Left colon (tissue), 2 donors: ENCODE measurements around the gene THY1. TPM values are rescaled to one million over a fixed set of nuclear protein-coding genes. Genes with fewer than 3 reads are reported as not detected.
A peak's percentile ranks its signal among the peaks of the same experiment; 100 is the strongest.
"Not testable (repeated sequence)": the region's sequence is repeated elsewhere in the genome, so short reads cannot be mapped to it uniquely, and the experiment has no call there.

Experiments used
- ATAC-seq: fragments of 200-7000 bp; cut with Tn5 transposase; one replicate; pipeline ENCODE4 v1.9.1; 2020; ENCODE audit warnings: mild to moderate bottlenecking, moderate library complexity
- DNase-seq, 2 donors: peaks; one replicate each; pipeline ENCODE4 v3.0.0-alpha.2; 2020
- intact Hi-C, 2 donors: fragments of 100-400 bp; cut with DNase I in 1 of 2; cut with micrococcal nuclease in 1 of 2; formaldehyde crosslinking; loops; one replicate each; pipeline versions ENCODE4 v1.11.2 to v1.14.0; 2022; cut with DNase I, micrococcal nuclease
- total RNA-seq, 2 donors: library from RNA; stranded (reverse); fragmentation: NEBNext Ultra II Directional; extraction: Animal tissue kit (Norgen Biotek cat#: 25700); gene quantifications; one replicate each; pipeline ENCODE4 v1.2.1, GENCODE V29; 2021
- donor health status: DM: no; HTN: no; CAD: no.
- donor health status: DM: yes; HTN: yes; CAD: no.

THY1 gene
- total RNA-seq, 2 donors from 2014 or later: 1.8 to 6.4 TPM

DNA sequence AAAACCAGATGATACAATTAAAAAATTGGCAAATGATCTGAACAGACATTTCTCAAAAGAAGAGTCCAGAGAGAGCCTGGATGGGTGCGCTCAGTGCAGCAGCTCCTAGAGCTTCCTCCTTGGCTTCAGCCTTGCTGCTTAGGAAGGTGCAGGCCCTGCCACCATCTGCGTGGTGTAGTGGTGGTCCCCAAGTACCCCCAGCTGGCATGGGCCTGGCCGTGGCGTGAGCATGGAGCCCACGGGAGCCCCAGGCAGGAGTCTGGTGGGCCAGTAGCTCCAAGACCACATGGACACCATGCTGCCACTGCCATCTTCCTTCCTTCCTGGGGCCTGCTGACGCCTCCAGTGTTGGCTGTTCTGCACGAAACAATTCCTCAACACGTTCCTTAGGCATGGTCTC is 20.5 kb downstream of the THY1 start:
- no peak for ATAC-seq
- DNase-seq: no peak
- intact Hi-C loops: no loop called here

- intact Hi-C loops: no loop called here
- ATAC-seq (no peak), DNase-seq (no peak)
Measured at GRCh38 chr11:119400860-119401259, 22.1 kb downstream of the THY1 start.

- DNase-seq (no peak), ATAC-seq (no peak)
- intact Hi-C loops: no loop called here
Measured at GRCh38 chr11:119397740-119398139, 25.2 kb downstream of the THY1 start.

DNA sequence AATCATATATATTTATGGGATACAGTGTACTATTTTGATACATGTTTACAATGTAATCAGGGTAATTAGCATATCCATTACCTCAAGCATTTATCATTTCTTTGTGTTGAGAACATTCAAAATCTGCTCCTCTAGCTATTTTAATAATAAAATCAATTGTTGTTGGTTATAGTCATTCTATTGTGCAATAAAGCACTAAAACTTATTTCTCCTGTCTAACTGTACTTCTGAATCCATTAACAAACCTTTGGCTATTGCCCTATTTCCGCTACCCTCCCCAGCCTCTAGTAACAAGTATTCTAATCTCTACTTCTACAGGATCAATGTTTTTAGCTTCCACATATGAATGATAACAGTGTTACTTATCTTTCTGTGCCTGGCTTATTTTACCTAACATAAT is 26.1 kb downstream of the THY1 start:
- intact Hi-C loops: no loop called here
- ATAC-seq (no peak), DNase-seq (no peak)

DNA sequence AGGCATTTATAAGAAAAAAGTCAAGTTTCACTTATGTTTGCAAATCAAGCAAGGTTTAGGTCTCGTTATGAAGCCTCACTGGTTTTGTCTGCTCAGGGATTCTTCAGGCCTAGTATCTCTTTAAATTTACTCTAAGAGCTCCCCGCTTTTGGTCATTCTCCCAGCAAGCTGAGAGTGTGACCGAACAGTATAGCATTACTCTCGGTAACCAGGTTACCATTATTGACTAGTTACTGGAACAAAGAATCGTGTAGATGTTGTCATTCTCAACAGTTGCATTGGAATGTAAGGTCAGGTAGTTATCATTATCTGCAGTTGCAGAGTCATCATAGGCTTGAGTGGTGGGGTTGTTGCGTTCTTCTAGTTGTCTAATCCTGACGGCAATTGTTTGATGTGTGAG is 31.7 kb downstream of the THY1 start:
- intact Hi-C loops: no loop called here

GRCh38 chr11:119389611-119390254 is 33.2 kb downstream of the THY1 start:
- peak; percentile 64 for ATAC-seq
- intact Hi-C loops: no loop called here
- DNase-seq: peak in 1 of 2 donors; percentile 26

More for the DNA sequence above, 31.7 kb downstream of the THY1 start:
- DNase-seq (no peak), ATAC-seq (no peak)

DNA sequence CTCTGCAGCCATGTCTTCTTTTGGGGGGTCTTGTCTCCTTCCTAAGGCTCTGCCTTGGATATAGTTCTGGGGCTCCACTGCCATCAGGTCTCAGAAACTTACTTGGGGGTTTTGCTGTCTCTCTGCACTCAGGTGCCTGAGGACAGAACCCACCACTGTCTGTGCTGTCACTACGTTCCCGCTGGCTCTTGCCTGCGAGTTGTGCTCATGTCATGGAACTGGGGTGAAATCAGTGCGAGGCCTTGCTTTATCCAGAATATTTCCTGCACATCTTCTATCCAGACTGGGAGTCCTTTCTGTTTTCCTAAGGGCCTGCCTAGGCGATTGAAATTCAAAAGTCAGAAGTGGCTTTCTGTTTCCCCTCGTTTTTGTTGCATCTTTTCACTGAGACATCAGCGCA is 34.9 kb downstream of the THY1 start:
- ATAC-seq: no peak
- no peak for DNase-seq
- intact Hi-C loops: no loop called here

- DNase-seq (no peak), ATAC-seq (no peak)
- intact Hi-C loops: no loop called here
Measured at GRCh38 chr11:119384332-119384731, 38.6 kb downstream of the THY1 start.

GRCh38 chr11:119382513-119382912 is 40.5 kb downstream of the THY1 start:
- ATAC-seq, intact Hi-C loops, DNase-seq: not testable (repeated sequence)

- intact Hi-C loops: no loop called here
- ATAC-seq (no peak), DNase-seq (no peak)
Measured at GRCh38 chr11:119382101-119382500, 40.9 kb downstream of the THY1 start.

DNA sequence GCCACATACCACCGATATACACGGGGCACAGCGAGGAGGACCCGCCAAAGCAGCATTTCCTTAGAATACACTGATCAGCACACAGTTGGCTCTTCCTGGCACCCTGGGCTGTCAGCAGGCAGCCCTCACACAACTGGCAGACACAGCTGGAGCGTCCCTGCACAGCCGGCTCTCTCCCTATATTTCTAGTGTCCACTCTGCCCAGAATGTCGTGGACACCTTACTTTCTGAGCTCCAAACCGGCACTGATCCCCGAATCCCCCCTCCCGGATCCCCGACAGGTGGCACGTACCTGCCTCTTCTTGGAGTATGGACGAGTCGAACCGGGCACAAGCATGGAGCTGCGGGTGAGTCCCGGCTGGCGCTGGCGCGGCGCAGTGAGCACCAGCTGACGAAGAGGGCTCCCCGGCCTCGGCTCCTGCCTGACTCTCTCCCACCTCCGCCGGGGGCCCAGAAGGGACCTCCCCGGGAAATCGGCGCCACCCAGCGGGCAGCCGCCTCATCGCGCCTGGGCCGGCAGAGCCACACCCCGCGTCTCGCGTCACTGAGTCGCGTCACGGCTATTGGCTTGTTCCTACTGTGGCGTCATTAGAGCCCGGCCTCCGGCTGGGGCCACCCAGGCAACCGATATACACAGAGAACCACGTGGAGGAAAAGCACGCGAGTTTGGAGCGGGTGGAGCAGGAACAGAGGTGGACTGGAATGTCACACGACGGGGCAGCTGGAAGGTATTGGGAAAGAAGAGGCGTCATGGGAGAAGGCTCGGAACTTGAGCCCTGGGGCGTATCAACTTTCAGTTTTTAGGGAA is 41.6 kb downstream of the THY1 start, which contains the start of gene USP2:
Gene USP2 (minus strand): TSS at position 510 of the 808 bp plus-strand sequence. CDS start 8,210 bp downstream, outside the sequence.
- intact Hi-C loops: no loop called here
- DNase-seq: peak; percentile 94 to 97
- peak; percentile 99 for ATAC-seq

- no peak for ATAC-seq
- intact Hi-C loops: no loop called here
- no peak for DNase-seq
Measured at GRCh38 chr11:119380827-119381180, 42.2 kb downstream of the THY1 start.

- intact Hi-C loops: no loop called here
- DNase-seq: no peak
Measured at GRCh38 chr11:119380160-119380826, 42.7 kb downstream of the THY1 start.

DNA sequence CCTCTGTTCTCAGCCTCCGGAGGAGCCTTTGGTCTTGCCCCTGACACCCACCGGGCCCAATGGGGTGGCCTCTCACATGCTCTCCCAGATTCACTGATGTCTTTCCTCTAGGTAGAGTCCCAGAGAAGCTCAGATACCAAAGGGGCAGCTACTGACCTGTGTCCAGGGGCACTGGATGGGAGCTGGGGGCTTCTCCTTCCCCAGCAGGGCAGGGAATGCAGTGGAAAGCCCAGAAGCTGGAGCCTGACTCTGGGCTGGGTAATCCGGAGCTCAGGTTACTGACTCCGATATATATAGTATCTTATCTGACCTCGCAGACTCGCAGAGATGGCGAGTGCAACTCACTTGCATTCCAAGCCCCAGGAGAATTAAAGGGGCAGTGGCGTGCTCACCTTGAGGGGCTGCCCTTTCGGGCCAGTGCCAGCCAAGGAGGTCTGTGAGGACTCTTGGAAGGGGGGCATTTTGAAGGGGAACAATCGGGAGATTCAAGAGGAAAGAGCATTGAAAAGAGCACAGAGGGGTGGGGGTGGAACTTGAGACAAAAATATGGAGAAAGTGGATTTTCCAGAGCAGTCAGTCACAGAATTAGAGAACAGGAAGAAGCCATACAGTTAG is 44.0 kb downstream of the THY1 start:
- DNase-seq: no peak
- intact Hi-C loops: no loop called here

More at GRCh38 chr11:119380160-119380826, 42.7 kb downstream of the THY1 start:
- ATAC-seq: no peak

GRCh38 chr11:119377961-119378667 is 44.9 kb downstream of the THY1 start:
- DNase-seq (no peak), ATAC-seq (no peak)
- intact Hi-C loops: no loop called here

More for the DNA sequence above, 44.0 kb downstream of the THY1 start:
- ATAC-seq: no peak

GRCh38 chr11:119377112-119377901 is 45.7 kb downstream of the THY1 start:
- no peak for ATAC-seq
- intact Hi-C loops: no loop called here
- DNase-seq: no peak

DNA sequence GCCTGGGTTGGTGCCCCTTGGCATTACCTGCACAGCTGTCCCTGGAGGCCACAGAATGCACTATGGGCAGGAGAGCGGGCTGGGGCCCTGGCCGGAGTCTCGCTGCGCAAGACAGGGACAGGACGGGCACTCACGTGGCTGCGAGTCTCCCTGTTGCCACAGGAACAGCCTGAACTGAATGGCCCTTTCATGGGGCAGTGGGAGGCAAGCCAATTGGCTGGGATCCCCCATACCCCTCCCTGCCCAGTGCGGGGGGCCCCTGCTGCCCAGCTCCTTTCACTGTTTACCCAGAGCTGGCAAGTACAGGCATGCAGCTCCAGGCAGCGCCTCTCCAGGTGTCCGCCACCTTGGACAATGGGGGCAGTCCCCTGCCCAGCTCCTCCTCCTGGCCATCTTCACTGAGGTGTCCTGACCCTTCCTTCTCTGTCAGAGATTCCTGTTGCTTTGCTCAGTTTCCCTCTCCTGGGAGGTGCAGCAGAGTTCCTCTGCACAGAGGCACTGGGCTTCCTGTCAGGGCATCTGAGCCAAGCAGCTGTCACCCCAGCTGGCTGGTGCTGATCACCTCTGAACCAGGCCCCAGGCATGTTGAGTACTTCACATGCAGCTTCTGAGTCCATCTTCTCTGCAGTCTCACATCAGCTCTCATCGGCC is 46.6 kb downstream of the THY1 start:
- no peak for DNase-seq
- intact Hi-C loops: no loop called here
- ATAC-seq: no peak
